Activated naive CD4-positive, alpha-beta T cell treated with Interleukin-2 at 50 U/mL for 16 hours (primary cell): ENCODE results near the gene CNN2.

Experiments used
- DNase-seq: peaks from one replicate; pipeline ENCODE4 v3.0.0-alpha.2; 2020

CNN2 gene

GRCh38 chr19:1025960-1026782 lies at the start of gene CNN2:
Gene CNN2, plus strand, starts transcription at chr19:1026608. Its CDS starts 54 bp downstream, at chr19:1026662.
- DNase-seq = peak; percentile 71

GRCh38 chr19:977058-977464 lies 49.3 kb upstream of the CNN2 start:
- DNase-seq = no peak

GRCh38 chr19:979318-979741 lies 47.1 kb upstream of the CNN2 start:
- no peak for DNase-seq

- no peak for DNase-seq
Measured at GRCh38 chr19:980133-980998, 46.0 kb upstream of the CNN2 start.

- DNase-seq = peak; percentile 79
Measured at GRCh38 chr19:982567-983170, 43.7 kb upstream of the CNN2 start.

- peak; percentile 92 for DNase-seq
Measured at GRCh38 chr19:984165-984967, 42.0 kb upstream of the CNN2 start, which contains the start of gene WDR18. Gene WDR18, plus strand, starts transcription at chr19:984345. Its CDS starts 9 bp downstream, at chr19:984354.

- no peak for DNase-seq
Measured at GRCh38 chr19:986083-986482, 40.3 kb upstream of the CNN2 start.

- no peak for DNase-seq
Measured at GRCh38 chr19:988081-988480, 38.3 kb upstream of the CNN2 start.

GRCh38 chr19:988510-988909 lies 37.9 kb upstream of the CNN2 start:
- no peak for DNase-seq

GRCh38 chr19:989381-990081 lies 36.9 kb upstream of the CNN2 start:
- no peak for DNase-seq

- DNase-seq = no peak
Measured at GRCh38 chr19:990119-990571, 36.3 kb upstream of the CNN2 start.

- DNase-seq = no peak
Measured at GRCh38 chr19:990746-991145, 35.7 kb upstream of the CNN2 start.

GRCh38 chr19:991174-991931 lies 35.1 kb upstream of the CNN2 start:
- peak; percentile 47 for DNase-seq

- DNase-seq = no peak
Measured at GRCh38 chr19:991932-992669, 34.3 kb upstream of the CNN2 start.

GRCh38 chr19:992670-993055 lies 33.7 kb upstream of the CNN2 start:
- no peak for DNase-seq

GRCh38 chr19:993361-993830 lies 33.0 kb upstream of the CNN2 start:
- no peak for DNase-seq

GRCh38 chr19:993831-994393 lies 32.5 kb upstream of the CNN2 start:
- DNase-seq = no peak

GRCh38 chr19:994516-994915 lies 31.9 kb upstream of the CNN2 start:
- no peak for DNase-seq

- no peak for DNase-seq
Measured at GRCh38 chr19:995051-995827, 31.2 kb upstream of the CNN2 start.
